ENCODE results near the gene PTH1R.

Gene PTH1R

DNA sequence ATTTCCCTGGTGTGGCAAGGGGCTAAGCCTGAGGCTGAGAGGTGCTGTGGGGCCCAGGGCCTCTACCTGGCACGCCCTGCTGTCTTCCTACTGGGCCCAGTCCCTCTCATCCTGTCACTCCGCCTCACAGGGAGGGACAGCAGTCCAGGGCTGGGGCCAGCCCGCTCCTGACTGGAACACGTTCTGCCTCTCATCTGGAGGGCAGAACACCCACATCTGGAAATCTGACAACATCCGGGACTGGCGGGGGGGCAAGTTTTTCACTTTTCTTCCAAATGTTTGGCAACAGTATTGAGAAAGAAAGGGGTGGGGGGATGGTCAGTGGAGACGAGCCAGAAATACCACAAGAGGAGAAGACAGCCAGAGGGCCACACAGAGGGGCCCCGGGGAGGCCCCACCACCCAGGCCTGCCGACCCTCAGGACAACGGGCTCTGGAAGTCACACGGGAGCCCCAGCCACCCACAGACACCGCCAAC is 12.5 kb upstream of the PTH1R start:
- DNase-seq: no peak

- DNase-seq: no peak
Measured at GRCh38 chr3:46865546-46865945, 12.0 kb upstream of the PTH1R start.

DNA sequence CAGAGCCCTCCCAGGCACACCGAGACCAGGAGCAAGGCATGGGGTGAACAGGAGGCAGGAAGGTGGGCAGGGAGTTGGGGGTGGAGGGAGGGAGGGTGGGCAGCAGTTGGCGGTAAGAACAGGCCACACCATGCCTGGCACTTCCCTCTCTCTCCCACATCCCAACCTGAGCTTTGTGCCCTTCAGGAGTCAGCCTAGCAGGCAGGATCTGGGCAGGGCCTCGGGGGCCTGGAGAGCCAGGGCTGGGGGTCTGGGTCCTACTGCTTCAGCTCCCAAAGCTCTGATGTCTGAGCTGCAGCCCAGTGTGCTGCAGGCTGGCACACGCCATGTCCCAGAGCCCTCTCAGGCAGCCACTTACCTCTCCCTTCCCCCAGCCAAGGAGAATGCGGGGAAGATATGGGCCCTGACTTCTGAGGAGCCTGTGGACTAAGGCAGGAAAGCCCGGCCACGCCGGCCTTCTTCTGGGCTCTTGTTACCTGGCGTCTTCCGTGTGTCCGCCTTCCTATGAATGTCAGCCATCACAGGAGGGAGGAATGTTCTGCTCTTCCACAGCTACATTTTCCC is 11.4 kb upstream of the PTH1R start:
- no peak for DNase-seq

DNA sequence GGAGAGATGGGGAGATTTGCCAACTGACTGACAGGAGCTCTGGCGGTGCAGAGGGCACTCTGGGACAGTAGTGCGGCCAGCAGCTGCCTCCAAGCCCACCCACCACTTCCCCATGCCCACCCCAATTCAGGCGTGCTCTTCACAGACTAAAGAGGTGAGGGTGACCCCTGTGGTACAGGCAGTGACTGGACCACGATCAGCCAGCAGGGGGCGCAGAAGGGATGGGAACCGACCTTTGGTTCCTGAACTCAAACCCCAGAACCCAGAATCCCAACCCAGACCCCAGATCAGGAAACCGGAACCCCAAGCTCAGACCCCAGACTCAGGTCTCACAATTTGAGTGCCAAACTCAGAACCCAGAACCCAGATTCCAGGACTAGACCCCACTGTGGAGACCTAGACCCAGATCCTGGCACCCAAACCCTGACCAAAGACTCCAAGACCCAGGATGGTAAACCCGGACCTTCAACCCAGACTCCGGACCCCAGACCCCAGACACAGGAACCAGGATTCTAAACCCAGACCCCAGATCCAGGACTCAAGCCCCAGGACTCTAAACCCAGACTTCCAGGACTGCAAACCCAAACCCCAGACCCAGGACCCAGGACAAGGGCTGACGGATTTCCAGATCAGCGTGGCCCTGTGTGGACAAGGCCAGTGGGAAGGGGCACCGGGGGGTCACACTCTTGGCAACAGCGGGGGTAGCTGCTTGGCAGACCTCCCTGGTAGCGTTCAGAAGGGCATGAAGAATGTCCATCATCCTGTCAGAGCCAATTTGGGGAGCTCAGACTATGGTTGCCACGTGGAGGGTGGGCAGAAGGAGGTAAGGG is 10.6 kb upstream of the PTH1R start:
- peak; percentile 75 for DNase-seq

- DNase-seq: no peak
Measured at GRCh38 chr3:46867550-46867898, 10.0 kb upstream of the PTH1R start.

DNA sequence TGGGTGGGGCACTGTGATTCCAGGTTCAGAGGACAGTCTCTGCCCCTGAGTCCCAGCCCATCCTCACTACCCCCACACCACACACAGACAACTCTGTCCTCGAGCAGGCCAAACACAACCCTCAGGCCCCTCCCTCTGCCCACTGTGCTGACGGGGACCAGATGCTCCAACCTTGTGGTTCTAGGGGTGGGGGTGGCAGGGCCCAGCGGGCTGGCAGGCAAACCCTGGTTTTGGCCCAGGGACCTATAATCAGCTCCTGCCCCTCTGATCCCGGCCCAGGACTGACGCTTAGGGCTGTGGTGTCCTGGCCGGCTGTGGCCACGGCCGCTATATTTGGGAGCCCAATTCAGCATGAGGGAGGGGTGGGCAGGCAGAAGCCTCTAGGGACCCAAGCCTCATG is 9.2 kb upstream of the PTH1R start:
- no peak for DNase-seq

- no peak for DNase-seq
Measured at GRCh38 chr3:46868948-46869347, 8.6 kb upstream of the PTH1R start.

DNA sequence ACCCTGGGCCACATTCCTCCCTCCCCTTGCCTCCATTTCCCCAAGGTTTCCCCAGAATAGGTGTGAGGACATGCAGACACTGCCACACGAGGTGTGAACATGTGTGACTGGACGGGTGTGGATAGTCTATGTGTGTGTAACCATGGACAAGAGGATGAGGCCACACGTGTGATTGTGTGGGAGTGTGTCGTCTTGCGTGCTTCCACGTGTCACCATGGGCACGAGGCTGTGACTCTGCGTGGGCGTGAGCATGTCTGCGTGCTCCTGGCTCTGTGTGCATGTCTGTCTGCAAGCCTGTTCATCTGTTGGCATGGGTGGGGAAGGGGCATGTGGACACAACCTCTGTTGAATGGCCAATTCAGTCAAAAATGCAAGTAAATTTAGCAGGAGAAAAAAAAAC is 8.1 kb upstream of the PTH1R start:
- no peak for DNase-seq

DNA sequence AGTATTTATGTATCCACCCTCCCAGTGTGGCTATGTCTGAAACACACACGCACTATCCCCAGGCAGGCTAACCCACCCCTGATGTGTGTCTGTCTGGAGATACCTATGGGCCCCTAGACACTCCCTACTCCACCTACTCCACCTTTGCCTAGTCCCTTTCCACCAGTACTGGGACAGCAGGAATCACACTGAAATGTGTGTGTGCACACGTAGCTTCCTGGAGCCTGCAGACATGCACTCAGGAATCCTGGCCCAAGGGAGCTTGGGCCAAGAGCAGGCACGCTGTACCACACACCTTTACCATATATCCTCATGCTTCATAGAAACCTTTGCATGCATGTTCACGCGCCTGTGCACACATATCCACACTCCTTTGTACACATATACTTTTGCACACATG is 6.9 kb upstream of the PTH1R start:
- DNase-seq: no peak

- DNase-seq: no peak
Measured at GRCh38 chr3:46871222-46871621, 6.3 kb upstream of the PTH1R start.

- DNase-seq: no peak
Measured at GRCh38 chr3:46873521-46873920, 4.0 kb upstream of the PTH1R start.

DNA sequence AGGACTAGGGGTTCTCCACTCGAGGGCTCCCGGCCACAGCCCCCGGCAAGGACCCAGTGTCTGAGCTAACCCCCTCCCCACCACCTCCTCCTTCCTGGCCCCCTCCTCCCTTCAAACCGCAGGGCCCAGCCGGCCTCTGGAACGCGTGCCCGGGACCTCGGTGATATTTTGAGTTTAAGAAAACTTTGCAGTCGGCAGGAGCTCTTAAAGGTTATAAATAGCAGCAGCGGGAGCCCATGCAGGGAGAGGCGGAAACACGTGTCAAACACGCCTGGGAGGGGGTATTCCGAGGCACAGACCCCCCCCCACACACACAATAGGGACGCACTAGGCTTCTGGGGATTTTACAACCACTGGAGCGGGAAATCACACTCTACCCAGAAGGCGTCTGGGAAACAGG is 3.1 kb upstream of the PTH1R start:
- DNase-seq: no peak

DNA sequence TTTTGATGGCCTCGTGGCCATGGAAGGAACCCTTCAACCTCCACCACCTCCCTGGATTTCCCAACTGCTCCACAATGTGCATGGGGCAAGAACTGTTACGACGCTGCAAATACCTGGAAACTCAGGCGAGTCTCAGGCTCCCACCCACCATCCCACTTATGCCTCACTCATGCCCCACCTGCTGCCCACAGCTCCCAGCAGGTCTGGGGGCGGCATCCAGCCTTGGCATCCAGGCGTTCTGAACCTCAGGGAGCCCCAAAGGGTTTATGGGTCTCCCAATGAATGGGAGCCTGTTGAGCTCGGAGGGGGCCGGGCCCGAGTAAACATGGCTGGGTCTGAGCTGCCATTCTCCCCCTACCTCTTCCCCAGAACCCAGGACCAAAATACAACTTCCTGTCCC is 2.0 kb upstream of the PTH1R start:
- no peak for DNase-seq

GRCh38 chr3:46876313-46877300 is 914 bp upstream of the PTH1R start:
- DNase-seq: no peak

DNA sequence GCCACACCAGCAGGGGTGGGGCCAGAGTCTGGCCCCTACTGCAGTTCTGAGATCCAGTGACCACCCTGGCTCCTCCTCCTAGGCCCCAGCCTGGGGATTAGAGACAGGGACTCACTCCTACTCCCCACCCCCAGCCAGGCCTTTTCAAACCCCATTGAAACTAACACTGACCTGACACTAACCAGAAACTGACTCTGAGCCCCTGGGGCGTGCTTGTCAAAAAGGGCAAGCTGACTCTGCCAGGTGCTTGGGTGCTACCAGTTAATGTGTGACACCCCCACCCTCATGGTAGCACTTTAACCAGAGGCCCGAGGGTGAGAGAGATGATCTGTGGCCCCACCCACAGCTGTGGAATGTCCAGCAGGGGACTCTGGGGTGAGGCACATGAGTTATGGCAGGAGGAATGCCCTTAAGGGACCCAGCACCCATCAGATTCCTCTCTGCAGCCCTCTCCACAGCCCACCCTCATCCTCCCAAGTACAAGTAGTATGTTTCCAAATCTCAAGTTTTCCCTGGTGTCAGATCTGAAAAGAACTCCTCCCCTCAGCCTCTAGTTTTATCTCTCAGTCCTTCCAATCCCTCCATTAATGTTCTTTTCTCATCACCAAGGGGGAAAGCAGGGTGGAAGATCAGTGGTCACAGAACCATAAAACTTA is 1.4 kb downstream of the PTH1R start:
- no peak for DNase-seq

DNA sequence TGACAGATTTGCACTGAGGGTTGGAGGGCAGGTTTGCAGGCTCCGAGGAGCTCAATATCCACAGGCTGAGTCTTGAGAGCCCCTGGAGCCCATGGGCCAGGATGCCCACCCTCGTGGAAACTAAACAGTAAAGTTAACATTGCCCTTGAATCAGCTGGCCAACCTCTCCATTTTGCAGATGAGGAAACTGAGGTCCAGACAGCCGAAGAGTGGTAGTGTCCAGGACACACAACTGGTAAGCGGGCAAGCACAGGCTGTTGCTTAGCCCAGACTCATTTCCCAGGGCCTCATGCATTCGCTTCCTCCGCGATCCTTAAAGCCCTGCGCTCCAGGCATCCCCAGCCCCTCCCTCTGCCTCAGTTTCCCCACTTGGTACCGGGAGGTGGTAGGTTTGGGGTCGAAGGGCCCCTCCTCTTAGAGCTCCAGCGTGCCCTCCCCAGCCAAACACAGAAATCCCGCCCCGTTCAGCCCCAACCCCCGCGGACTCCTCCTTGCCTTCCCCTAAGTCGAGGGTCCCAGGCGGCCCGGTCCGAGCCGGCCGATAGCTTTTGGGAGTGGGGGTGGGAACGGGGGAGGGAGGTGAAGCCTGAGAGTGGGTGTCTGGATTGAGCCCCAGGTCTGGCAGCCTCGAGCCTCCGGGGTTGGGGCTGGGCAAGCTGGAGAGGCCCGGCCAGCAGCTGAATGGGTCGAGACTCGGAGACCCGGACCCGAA is 3.5 kb downstream of the PTH1R start:
- no peak for DNase-seq

DNA sequence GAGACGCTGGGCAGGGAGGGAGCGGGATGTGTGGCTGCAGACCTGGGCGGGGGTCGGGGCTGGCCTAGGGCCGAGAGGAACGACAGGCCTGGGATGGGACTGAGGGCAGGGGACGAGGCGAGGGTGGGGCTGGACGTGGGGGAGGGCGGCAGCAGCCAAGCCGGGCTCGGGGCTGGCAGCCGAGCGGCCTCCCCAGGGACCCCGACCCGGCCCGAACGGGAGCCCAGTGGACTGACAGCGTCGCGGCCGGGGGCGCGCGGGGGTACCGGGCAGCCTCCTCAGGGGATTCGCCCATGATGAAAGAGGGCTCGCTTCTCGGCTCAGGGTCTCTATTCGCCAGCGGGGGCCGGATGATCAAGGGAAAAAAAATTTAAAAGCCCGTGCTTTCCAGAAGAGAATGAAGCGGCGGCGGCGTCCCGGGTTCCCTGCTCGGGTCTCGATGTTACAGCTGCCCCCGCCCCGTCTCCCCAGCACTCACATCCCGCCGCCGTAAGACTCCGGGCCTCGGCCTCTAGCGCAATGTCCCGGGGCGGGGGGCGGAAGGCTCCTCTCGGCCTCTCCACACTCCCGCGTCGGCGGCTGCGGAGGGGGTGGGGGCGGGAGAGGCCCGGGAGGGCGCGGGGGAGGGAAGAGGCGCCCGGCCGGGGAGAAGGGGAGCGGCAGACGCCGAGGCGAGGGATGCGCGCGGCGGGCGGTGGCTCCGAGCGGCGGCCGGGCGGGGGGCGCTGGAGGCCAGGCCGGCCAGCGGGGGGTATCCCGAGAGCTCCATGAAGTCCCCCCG is 4.3 kb downstream of the PTH1R start:
- no peak for DNase-seq

DNA sequence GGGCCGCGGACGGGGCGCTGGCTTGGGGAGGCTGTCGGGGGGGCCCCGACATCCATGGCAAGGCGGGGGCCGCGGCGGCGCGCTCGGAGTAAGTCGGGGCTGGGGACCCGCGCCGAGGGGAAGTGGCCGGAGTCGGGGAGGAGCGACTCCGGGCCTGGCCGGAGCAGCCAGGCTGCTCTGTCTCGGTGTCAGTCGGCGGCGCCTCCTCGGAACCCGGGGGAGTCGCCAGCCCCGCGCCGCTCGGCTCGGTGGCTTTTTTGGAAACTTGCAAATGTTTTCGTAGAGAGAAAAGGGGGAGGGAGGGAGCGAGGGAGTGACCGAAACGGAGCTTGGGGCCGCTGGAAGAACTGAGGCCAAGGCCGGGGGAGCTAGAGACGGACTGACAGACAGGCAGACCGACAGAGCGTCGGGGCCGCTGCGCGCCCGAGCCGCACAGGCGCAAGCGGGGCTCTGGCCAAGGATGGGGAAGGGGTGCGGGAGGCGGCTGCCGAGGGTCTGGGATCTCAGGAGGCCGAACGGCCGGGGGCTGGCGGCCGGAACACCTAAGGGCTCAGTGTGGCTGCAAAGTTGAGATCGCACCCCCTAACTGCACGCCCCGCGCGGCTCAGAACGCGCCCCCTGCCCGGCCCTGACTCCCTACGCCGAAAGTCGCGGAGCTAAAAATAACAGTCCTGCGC is 5.0 kb downstream of the PTH1R start:
- DNase-seq: no peak

DNA sequence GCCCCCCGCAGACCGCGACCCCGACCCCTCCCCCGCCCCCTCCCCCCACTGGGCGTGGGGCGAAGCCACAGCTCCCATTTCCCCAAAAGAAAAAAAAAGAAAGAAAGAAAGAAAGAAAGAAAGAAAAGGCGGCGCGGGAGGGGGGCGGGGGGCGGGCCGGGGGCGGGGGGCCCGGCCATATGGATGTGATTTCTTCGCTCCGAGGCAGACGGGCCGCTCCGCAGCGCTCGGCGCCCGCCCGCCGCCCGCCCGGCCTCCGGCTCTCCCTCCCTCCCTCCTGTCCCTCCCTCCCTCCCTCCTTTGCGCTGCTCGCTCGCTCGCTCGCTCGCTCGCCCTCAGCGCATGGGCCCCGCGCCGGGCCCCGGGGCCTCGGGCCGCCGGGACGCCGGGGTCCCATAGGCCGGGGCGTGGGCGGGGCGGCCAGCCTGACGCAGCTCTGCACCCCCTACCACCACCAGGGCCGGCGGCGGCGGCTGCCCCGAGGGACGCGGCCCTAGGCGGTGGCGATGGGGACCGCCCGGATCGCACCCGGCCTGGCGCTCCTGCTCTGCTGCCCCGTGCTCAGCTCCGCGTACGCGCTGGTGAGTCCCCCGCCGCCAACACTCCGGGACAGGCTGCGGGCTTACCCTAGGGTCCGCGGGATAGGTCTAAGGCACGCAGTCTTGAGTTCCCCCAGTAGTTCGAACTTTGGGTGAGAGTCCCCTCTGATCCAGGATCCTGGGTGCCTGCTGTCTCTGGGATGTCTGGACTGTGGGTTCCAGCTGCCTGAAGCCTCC is 5.7 kb downstream of the PTH1R start:
- DNase-seq: no peak

DNA sequence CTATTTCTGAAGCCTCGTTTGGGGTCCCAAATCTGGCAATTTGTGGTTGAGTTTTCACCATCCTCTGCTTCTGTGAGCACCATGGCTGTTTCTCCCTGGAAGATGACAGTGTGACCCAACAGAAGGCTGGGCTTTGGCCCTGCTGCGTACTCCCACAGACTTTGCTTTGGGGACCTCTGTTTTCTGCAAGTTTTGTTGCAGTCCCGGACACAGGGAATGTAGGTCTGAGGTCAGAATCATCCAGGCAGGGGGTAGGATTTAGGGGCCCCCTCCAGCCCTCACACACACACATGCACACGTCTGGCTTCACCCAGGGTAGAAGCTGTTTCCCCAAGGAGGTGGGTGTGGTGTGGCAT is 6.3 kb downstream of the PTH1R start:
- DNase-seq: no peak

Measured in stimulated activated CD4-positive, alpha-beta T cell treated with anti-CD3 and anti-CD28 coated beads, Interleukin-1b, Interleukin-23, amount 100 ng/mL, for 48 hours (primary cell).